ENCODE results near the gene MRPL24.
A peak's percentile ranks its signal among the peaks of the same experiment; 100 is the strongest.

Gene MRPL24

DNA sequence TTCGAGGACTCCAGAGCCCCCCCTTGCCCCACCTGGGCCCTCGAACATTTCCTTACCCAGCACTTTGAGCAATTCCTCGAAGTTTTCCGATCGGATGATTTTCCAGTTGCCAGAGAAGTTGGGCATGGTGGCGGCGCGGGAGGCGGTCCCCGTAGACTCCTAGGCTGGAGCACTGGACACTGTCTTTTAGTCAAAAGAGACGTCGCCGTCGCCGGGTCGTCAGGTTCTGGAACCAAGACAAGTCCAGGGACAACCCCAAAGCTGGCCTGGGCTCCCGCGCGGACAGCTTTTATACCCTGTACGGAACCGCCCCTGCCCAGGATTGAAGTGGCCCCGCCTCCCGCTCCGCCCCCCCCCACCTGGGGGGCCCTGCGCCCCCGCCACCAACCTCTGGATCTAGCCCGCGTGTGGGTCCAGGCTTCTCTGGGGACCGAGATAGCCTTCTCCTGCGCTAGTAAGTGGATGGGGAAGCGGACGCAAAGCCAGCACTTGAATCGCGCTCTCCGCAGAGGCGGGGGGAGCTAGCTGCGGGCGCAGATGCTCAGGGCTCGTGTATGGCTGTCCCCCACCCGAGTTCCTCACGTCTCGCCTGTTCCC, 35.5 kb downstream of the MRPL24 start, which contains the start of gene CRABP2:
TSS of gene CRABP2 (minus strand) at position 263 of the 597 bp plus-strand sequence. CDS start at position 126, 137 bp downstream.
- ChIA-PET CTCF (interaction anchor here (0.6 to 20.6 kb wide), 18 partner anchors 8 to 478 kb away, joined by 3 to 429 read pairs (median 4); partner anchors contain the start of genes HAPLN2, ISG20L2, METTL25B and NES), POLR2A (interaction anchor here (0.5 to 9.5 kb wide), 12 partner anchors 11 to 81 kb away, joined by 3 to 120 read pairs (median 4); partner anchors contain the start of genes HDGF, ISG20L2, METTL25B and MRPL24)
- peak; percentile 68 for DNase-seq (ENCODE audit: extremely low spot score)
- TF ChIP-seq L3MBTL2 (conservative IDR thresholded peaks at IDR 0.05) (no peak; the same call in none of the 2 replicates), BHLHE40 (IDR thresholded peaks at IDR 0.05; ENCODE audit: borderline replicate concordance) (no peak), CTBP1 (IDR thresholded peaks at IDR 0.05; ENCODE audit: borderline replicate concordance) (no peak), NFRKB (IDR thresholded peaks at IDR 0.05) (no peak), ZNF384 (IDR thresholded peaks at IDR 0.05) (no peak), SP1 (IDR thresholded peaks at IDR 0.05) (no peak), LEF1 (IDR thresholded peaks at IDR 0.05; ENCODE audit: borderline replicate concordance) (no peak), HDGF (IDR thresholded peaks at IDR 0.05; ENCODE audit: borderline replicate concordance) (no peak), SUZ12 (IDR thresholded peaks at IDR 0.05) (no peak), TARDBP (IDR thresholded peaks at IDR 0.05) (no peak), FOXM1 (IDR thresholded peaks at IDR 0.05; ENCODE audit: borderline replicate concordance) (no peak), ELF4 (IDR thresholded peaks at IDR 0.05) (no peak), ARNT (IDR thresholded peaks at IDR 0.05) (no peak), FOXA1 (IDR thresholded peaks at IDR 0.05) (no peak), FOXK2 (IDR thresholded peaks at IDR 0.05) (no peak)
- TF ChIP-seq, protein P1, sequence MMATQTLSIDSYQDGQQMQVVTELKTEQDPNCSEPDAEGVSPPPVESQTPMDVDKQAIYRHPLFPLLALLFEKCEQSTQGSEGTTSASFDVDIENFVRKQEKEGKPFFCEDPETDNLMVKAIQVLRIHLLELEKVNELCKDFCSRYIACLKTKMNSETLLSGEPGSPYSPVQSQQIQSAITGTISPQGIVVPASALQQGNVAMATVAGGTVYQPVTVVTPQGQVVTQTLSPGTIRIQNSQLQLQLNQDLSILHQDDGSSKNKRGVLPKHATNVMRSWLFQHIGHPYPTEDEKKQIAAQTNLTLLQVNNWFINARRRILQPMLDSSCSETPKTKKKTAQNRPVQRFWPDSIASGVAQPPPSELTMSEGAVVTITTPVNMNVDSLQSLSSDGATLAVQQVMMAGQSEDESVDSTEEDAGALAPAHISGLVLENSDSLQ (IDR thresholded peaks at IDR 0.05), result no peak

DNA sequence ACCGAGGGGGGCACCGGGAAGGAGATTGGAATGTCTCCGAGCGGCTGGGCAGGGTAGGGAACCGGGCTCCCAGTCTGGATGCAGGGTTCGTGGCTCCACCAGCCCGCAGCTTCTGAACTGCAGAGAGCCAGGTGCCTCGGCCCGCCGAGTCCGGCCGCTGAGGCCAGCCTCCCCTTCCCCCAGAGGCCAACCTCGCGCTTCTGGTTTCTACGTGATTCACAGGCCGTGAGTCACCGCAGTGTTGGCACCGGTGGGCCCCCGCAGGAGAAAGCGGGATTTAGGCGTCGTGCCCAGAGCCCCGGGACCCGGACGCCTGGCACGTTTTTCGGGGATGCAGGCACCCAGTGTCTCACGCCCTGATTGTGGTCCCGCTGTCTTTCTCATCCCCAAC, 36.0 kb downstream of the MRPL24 start:
- DNase-seq (ENCODE audit: extremely low spot score), result no peak

DNA sequence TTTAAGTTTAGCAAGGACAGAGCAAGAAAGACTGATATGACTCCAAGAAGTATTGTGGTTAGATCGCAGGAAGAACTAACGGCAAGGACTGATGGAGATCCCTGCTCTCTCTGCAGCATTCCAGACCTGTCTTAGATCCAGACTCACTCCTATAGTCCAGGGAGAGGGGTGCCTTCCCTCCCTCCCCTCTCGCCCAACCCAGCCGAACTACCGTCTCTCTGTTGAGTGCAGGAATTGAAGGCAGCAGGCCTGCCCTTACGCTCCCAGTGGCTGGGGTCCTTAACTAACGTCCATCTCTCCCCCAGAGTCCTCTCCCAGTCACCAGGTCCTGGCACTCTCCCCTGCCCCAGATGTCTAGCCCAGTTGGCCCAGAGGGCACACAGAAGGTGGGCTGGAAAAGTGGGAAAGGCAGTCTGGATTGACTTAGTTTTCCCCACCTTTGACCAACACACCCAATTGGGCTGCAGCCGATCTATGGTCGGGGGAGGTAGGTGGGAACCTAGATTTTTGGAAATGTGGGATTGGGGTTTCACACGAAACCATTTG, 36.6 kb downstream of the MRPL24 start:
- TF ChIP-seq TARDBP (IDR thresholded peaks at IDR 0.05) (no peak), ELF4 (IDR thresholded peaks at IDR 0.05) (no peak), SUZ12 (IDR thresholded peaks at IDR 0.05) (no peak)
- CTCF ChIA-PET, result interaction anchor here (0.6 to 20.6 kb wide), 4 partner anchors 13 to 187 kb away, joined by 3 to 429 read pairs (median 36); partner anchors contain the start of genes ISG20L2 and METTL25B
- DNase-seq (ENCODE audit: extremely low spot score), result no peak
- POLR2A ChIA-PET, result interaction anchor here (1.0 to 9.5 kb wide), 4 partner anchors 14 to 48 kb away, joined by 3 to 120 read pairs (median 38); partner anchors contain the start of genes ISG20L2, METTL25B and MRPL24

More for the DNA sequence above, 36.0 kb downstream of the MRPL24 start:
- ChIA-PET POLR2A (interaction anchor here (1.5 to 9.5 kb wide), 6 partner anchors 10 to 47 kb away, joined by 4 to 120 read pairs (median 8); partner anchors contain the start of genes HDGF, ISG20L2, METTL25B and MRPL24), CTCF (interaction anchor here (1.1 to 20.6 kb wide), 6 partner anchors 13 to 156 kb away, joined by 4 to 429 read pairs (median 12); partner anchors contain the start of genes ISG20L2, METTL25B, NES and NTRK1)
- TF ChIP-seq ELF4 (IDR thresholded peaks at IDR 0.05) (no peak), L3MBTL2 (conservative IDR thresholded peaks at IDR 0.05) (peak; percentile 72; the same call in 1 of the 2 replicates), FOXK2 (IDR thresholded peaks at IDR 0.05) (no peak), BHLHE40 (IDR thresholded peaks at IDR 0.05; ENCODE audit: borderline replicate concordance) (no peak), TARDBP (IDR thresholded peaks at IDR 0.05) (no peak), HDGF (IDR thresholded peaks at IDR 0.05; ENCODE audit: borderline replicate concordance) (no peak), NFRKB (IDR thresholded peaks at IDR 0.05) (no peak)

DNA sequence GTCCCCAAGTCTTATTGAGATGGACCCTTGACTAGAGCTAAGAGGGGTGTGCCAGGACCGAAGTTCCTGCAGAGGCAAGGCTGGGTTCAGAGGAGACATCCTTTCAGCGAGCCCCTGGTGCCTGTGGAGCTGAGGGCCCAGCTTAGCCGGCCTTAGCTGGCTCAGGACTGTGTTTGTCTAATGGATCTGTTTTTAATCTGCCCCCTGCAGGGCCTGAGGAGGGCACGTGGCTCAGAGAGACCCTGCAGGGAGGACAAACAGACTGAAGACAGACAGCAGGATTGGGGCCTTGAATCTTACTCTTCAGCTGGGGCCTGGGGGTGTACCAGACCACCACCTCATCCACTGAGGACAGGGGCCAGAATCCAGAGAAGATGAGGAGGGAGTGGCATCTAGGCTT, 37.1 kb downstream of the MRPL24 start:
- ChIA-PET CTCF (interaction anchor here (0.6 to 20.6 kb wide), 4 partner anchors 12 to 187 kb away, joined by 3 to 429 read pairs (median 36); partner anchors contain the start of genes ISG20L2 and METTL25B), POLR2A (interaction anchor here (1.0 to 9.5 kb wide), 5 partner anchors 11 to 48 kb away, joined by 3 to 120 read pairs (median 4); partner anchors contain the start of genes ISG20L2, METTL25B and MRPL24)
- no peak for TF ChIP-seq FOXM1 (IDR thresholded peaks at IDR 0.05; ENCODE audit: borderline replicate concordance)
- TF ChIP-seq L3MBTL2 (conservative IDR thresholded peaks at IDR 0.05), result no peak
- peak; percentile 62 for DNase-seq (ENCODE audit: extremely low spot score)

DNA sequence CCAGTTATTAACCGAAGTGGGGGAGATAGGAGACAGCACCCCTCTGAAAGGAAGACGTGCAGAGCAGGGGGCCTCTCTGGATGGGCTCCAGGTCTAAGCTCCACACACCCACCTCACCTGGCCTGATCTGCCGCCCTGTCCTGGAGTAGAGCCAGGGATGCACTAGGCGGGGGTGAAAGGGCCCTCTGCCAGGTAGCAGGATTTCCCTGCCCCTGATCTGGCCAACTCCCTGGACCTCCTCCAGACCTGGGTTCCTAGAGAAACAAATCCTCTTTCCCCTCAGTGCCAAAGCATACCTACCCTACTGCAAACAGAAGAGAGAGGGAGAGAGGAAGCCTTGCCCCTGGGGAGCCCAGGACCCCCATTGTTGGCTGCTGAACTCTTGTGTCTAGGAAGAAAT, 37.6 kb downstream of the MRPL24 start:
- ChIA-PET CTCF (interaction anchor here (0.8 to 20.6 kb wide), 4 partner anchors 12 to 77 kb away, joined by 3 to 429 read pairs (median 38); partner anchors contain the start of genes ISG20L2 and METTL25B), POLR2A (interaction anchor here (1.0 to 9.5 kb wide), 5 partner anchors 10 to 49 kb away, joined by 3 to 120 read pairs (median 4); partner anchors contain the start of genes ISG20L2, METTL25B and MRPL24)
- TF ChIP-seq ZNF384 (IDR thresholded peaks at IDR 0.05), result no peak
- no peak for TF ChIP-seq FOXA1 (IDR thresholded peaks at IDR 0.05)
- no peak for TF ChIP-seq SUZ12 (IDR thresholded peaks at IDR 0.05)
- no peak for TF ChIP-seq FOXK2 (IDR thresholded peaks at IDR 0.05)
- no peak for TF ChIP-seq FOXM1 (IDR thresholded peaks at IDR 0.05; ENCODE audit: borderline replicate concordance)
- TF ChIP-seq ARNT (IDR thresholded peaks at IDR 0.05), result no peak
- TF ChIP-seq HDGF (IDR thresholded peaks at IDR 0.05; ENCODE audit: borderline replicate concordance), result no peak
- TF ChIP-seq, protein P1 (IDR thresholded peaks at IDR 0.05), result no peak
- TF ChIP-seq SP1 (IDR thresholded peaks at IDR 0.05), result no peak
- TF ChIP-seq CTBP1 (IDR thresholded peaks at IDR 0.05; ENCODE audit: borderline replicate concordance), result no peak
- no peak for TF ChIP-seq ELF4 (IDR thresholded peaks at IDR 0.05)
- no peak for TF ChIP-seq TARDBP (IDR thresholded peaks at IDR 0.05)
- TF ChIP-seq L3MBTL2 (conservative IDR thresholded peaks at IDR 0.05), result no peak
- no peak for TF ChIP-seq BHLHE40 (IDR thresholded peaks at IDR 0.05; ENCODE audit: borderline replicate concordance)
- no peak for TF ChIP-seq NFRKB (IDR thresholded peaks at IDR 0.05)
- TF ChIP-seq LEF1 (IDR thresholded peaks at IDR 0.05; ENCODE audit: borderline replicate concordance), result no peak
- no peak for DNase-seq (ENCODE audit: extremely low spot score)
